ENCODE results near the gene SULF2.

SULF2 gene

GRCh38 chr20:47654370-47654769 is 130.9 kb downstream of the SULF2 start:
- Histone ChIP-seq H3K36me3 (ENCODE audit: insufficient read depth, low read length) (peaks cover 40% of the 10 kb centered on the region), H3K4me3 (ENCODE audit: low read length) (no peak overlapping the region), H3K9me3 (replicated peaks; ENCODE audit: low read length) (no peaks in the 10 kb centered on the region), H3K4me2 (ENCODE audit: low read length) (no peak overlapping the region), H3K4me1 (ENCODE audit: control insufficient read depth, insufficient read depth, low read length) (no peaks in the 10 kb centered on the region), H3K9ac (ENCODE audit: low read depth, low read length) (no peak overlapping the region), H3K27me3 (ENCODE audit: control insufficient read depth, insufficient read depth, low read length) (no peaks in the 10 kb centered on the region)

- Histone ChIP-seq H3K4me2 (ENCODE audit: low read length) (no peak overlapping the region), H3K36me3 (ENCODE audit: insufficient read depth, low read length) (peaks cover 44% of the 10 kb centered on the region), H3K4me1 (ENCODE audit: control insufficient read depth, insufficient read depth, low read length) (no peaks in the 10 kb centered on the region), H3K4me3 (ENCODE audit: low read length) (no peak overlapping the region), H3K9me3 (replicated peaks; ENCODE audit: low read length) (no peaks in the 10 kb centered on the region), H3K27me3 (ENCODE audit: control insufficient read depth, insufficient read depth, low read length) (no peaks in the 10 kb centered on the region), H3K9ac (ENCODE audit: low read depth, low read length) (no peak overlapping the region)
Measured at GRCh38 chr20:47653869-47654268, 131.4 kb downstream of the SULF2 start.

GRCh38 chr20:47652794-47653193 is 132.5 kb downstream of the SULF2 start:
- no peak overlapping the region for H3K4me2 ChIP-seq (ENCODE audit: low read length)
- H3K27me3 ChIP-seq (ENCODE audit: control insufficient read depth, insufficient read depth, low read length): no peaks in the 10 kb centered on the region
- H3K4me1 ChIP-seq (ENCODE audit: control insufficient read depth, insufficient read depth, low read length): no peaks in the 10 kb centered on the region
- peaks cover 46% of the 10 kb centered on the region for H3K36me3 ChIP-seq (ENCODE audit: insufficient read depth, low read length)
- H3K9me3 ChIP-seq (replicated peaks; ENCODE audit: low read length): no peaks in the 10 kb centered on the region
- no peak overlapping the region for H3K4me3 ChIP-seq (ENCODE audit: low read length)
- H3K9ac ChIP-seq (ENCODE audit: low read depth, low read length): no peak overlapping the region

- Histone ChIP-seq H3K4me2 (ENCODE audit: low read length) (no peak overlapping the region), H3K27me3 (ENCODE audit: control insufficient read depth, insufficient read depth, low read length) (no peaks in the 10 kb centered on the region), H3K9ac (ENCODE audit: low read depth, low read length) (no peak overlapping the region), H3K4me3 (ENCODE audit: low read length) (no peak overlapping the region), H3K4me1 (ENCODE audit: control insufficient read depth, insufficient read depth, low read length) (no peaks in the 10 kb centered on the region), H3K36me3 (ENCODE audit: insufficient read depth, low read length) (peaks cover 51% of the 10 kb centered on the region), H3K9me3 (replicated peaks; ENCODE audit: low read length) (no peaks in the 10 kb centered on the region)
Measured at GRCh38 chr20:47652301-47652700, 133.0 kb downstream of the SULF2 start.

- Histone ChIP-seq H3K27me3 (ENCODE audit: control insufficient read depth, insufficient read depth, low read length) (no peaks in the 10 kb centered on the region), H3K4me2 (ENCODE audit: low read length) (no peak overlapping the region), H3K9ac (ENCODE audit: low read depth, low read length) (no peak overlapping the region), H3K4me3 (ENCODE audit: low read length) (no peak overlapping the region), H3K36me3 (ENCODE audit: insufficient read depth, low read length) (peaks cover 44% of the 10 kb centered on the region), H3K4me1 (ENCODE audit: control insufficient read depth, insufficient read depth, low read length) (no peaks in the 10 kb centered on the region), H3K9me3 (replicated peaks; ENCODE audit: low read length) (no peaks in the 10 kb centered on the region)
Measured at GRCh38 chr20:47648943-47649342, 136.3 kb downstream of the SULF2 start.

- Histone ChIP-seq H3K4me3 (ENCODE audit: low read length) (no peak overlapping the region), H3K9me3 (replicated peaks; ENCODE audit: low read length) (no peaks in the 10 kb centered on the region), H3K4me1 (ENCODE audit: control insufficient read depth, insufficient read depth, low read length) (no peaks in the 10 kb centered on the region), H3K4me2 (ENCODE audit: low read length) (no peak overlapping the region), H3K36me3 (ENCODE audit: insufficient read depth, low read length) (peaks cover 40% of the 10 kb centered on the region), H3K9ac (ENCODE audit: low read depth, low read length) (no peak overlapping the region), H3K27me3 (ENCODE audit: control insufficient read depth, insufficient read depth, low read length) (no peaks in the 10 kb centered on the region)
Measured at GRCh38 chr20:47647994-47648393, 137.3 kb downstream of the SULF2 start.

- no peak overlapping the region for H3K4me3 ChIP-seq (ENCODE audit: low read length)
- H3K9ac ChIP-seq (ENCODE audit: low read depth, low read length): no peak overlapping the region
- H3K4me2 ChIP-seq (ENCODE audit: low read length): no peak overlapping the region
- no peaks in the 10 kb centered on the region for H3K9me3 ChIP-seq (replicated peaks; ENCODE audit: low read length)
- H3K27me3 ChIP-seq (ENCODE audit: control insufficient read depth, insufficient read depth, low read length): no peaks in the 10 kb centered on the region
- H3K4me1 ChIP-seq (ENCODE audit: control insufficient read depth, insufficient read depth, low read length): no peaks in the 10 kb centered on the region
- H3K36me3 ChIP-seq (ENCODE audit: insufficient read depth, low read length): peaks cover 35% of the 10 kb centered on the region
Measured at GRCh38 chr20:47645632-47646031, 139.6 kb downstream of the SULF2 start.

GRCh38 chr20:47642624-47643023 is 142.7 kb downstream of the SULF2 start:
- no peaks in the 10 kb centered on the region for H3K4me1 ChIP-seq (ENCODE audit: control insufficient read depth, insufficient read depth, low read length)
- no peak overlapping the region for H3K4me3 ChIP-seq (ENCODE audit: low read length)
- no peaks in the 10 kb centered on the region for H3K27me3 ChIP-seq (ENCODE audit: control insufficient read depth, insufficient read depth, low read length)
- no peak overlapping the region for H3K4me2 ChIP-seq (ENCODE audit: low read length)
- H3K9ac ChIP-seq (ENCODE audit: low read depth, low read length): no peak overlapping the region
- H3K9me3 ChIP-seq (replicated peaks; ENCODE audit: low read length): no peaks in the 10 kb centered on the region
- peaks cover 48% of the 10 kb centered on the region for H3K36me3 ChIP-seq (ENCODE audit: insufficient read depth, low read length)

- Histone ChIP-seq H3K36me3 (ENCODE audit: insufficient read depth, low read length) (peaks cover 48% of the 10 kb centered on the region), H3K9ac (ENCODE audit: low read depth, low read length) (no peak overlapping the region), H3K4me2 (ENCODE audit: low read length) (no peak overlapping the region), H3K27me3 (ENCODE audit: control insufficient read depth, insufficient read depth, low read length) (no peaks in the 10 kb centered on the region), H3K9me3 (replicated peaks; ENCODE audit: low read length) (no peaks in the 10 kb centered on the region), H3K4me3 (ENCODE audit: low read length) (no peak overlapping the region), H3K4me1 (ENCODE audit: control insufficient read depth, insufficient read depth, low read length) (no peaks in the 10 kb centered on the region)
Measured at GRCh38 chr20:47642118-47642517, 143.2 kb downstream of the SULF2 start.

- H3K4me1 ChIP-seq (ENCODE audit: control insufficient read depth, insufficient read depth, low read length): no peaks in the 10 kb centered on the region
- H3K4me2 ChIP-seq (ENCODE audit: low read length): no peak overlapping the region
- H3K9me3 ChIP-seq (replicated peaks; ENCODE audit: low read length): no peaks in the 10 kb centered on the region
- H3K9ac ChIP-seq (ENCODE audit: low read depth, low read length): no peak overlapping the region
- no peaks in the 10 kb centered on the region for H3K27me3 ChIP-seq (ENCODE audit: control insufficient read depth, insufficient read depth, low read length)
- H3K36me3 ChIP-seq (ENCODE audit: insufficient read depth, low read length): peaks cover 71% of the 10 kb centered on the region
- no peak overlapping the region for H3K4me3 ChIP-seq (ENCODE audit: low read length)
Measured at GRCh38 chr20:47638851-47639250, 146.4 kb downstream of the SULF2 start.

GRCh38 chr20:47635256-47635655 is 150.0 kb downstream of the SULF2 start:
- Histone ChIP-seq H3K27me3 (ENCODE audit: control insufficient read depth, insufficient read depth, low read length) (no peaks in the 10 kb centered on the region), H3K9ac (ENCODE audit: low read depth, low read length) (no peak overlapping the region), H3K36me3 (ENCODE audit: insufficient read depth, low read length) (peaks cover 55% of the 10 kb centered on the region)

GRCh38 chr20:47631078-47631477 is 154.2 kb downstream of the SULF2 start:
- no peak overlapping the region for H3K9ac ChIP-seq (ENCODE audit: low read depth, low read length)
- H3K4me2 ChIP-seq (ENCODE audit: low read length): no peak overlapping the region
- H3K4me1 ChIP-seq (ENCODE audit: control insufficient read depth, insufficient read depth, low read length): no peaks in the 10 kb centered on the region
- no peaks in the 10 kb centered on the region for H3K27me3 ChIP-seq (ENCODE audit: control insufficient read depth, insufficient read depth, low read length)
- peaks cover 44% of the 10 kb centered on the region for H3K36me3 ChIP-seq (ENCODE audit: insufficient read depth, low read length)
- no peak overlapping the region for H3K4me3 ChIP-seq (ENCODE audit: low read length)
- no peaks in the 10 kb centered on the region for H3K9me3 ChIP-seq (replicated peaks; ENCODE audit: low read length)

More at GRCh38 chr20:47635256-47635655, 150.0 kb downstream of the SULF2 start:
- no peaks in the 10 kb centered on the region for H3K4me1 ChIP-seq (ENCODE audit: control insufficient read depth, insufficient read depth, low read length)
- H3K9me3 ChIP-seq (replicated peaks; ENCODE audit: low read length): no peaks in the 10 kb centered on the region
- no peak overlapping the region for H3K4me3 ChIP-seq (ENCODE audit: low read length)
- H3K4me2 ChIP-seq (ENCODE audit: low read length): no peak overlapping the region

All from skeletal muscle satellite cell (primary cell).